ENCODE measurements around the gene PDLIM1. TPM values are rescaled to one million over a fixed set of nuclear protein-coding genes. Genes with fewer than 3 reads are reported as not detected.

PDLIM1 gene
- total RNA-seq, 1 experiment from 2014 or later, result 42.5 TPM

- no peak for DNase-seq (ENCODE audit: low spot score)
Observed at GRCh38 chr10:95315509-95315908, 24.7 kb upstream of the PDLIM1 start.

- DNase-seq (ENCODE audit: low spot score), result no peak
Observed at GRCh38 chr10:95314192-95314918, 23.6 kb upstream of the PDLIM1 start.

GRCh38 chr10:95312986-95313495 is 22.2 kb upstream of the PDLIM1 start:
- DNase-seq (ENCODE audit: low spot score), result no peak

- no peak for DNase-seq (ENCODE audit: low spot score)
Observed at GRCh38 chr10:95312257-95312656, 21.5 kb upstream of the PDLIM1 start.

- DNase-seq (ENCODE audit: low spot score), result no peak
Observed at GRCh38 chr10:95309958-95310357, 19.2 kb upstream of the PDLIM1 start.

GRCh38 chr10:95308389-95309302 is 17.8 kb upstream of the PDLIM1 start:
- peak; percentile 98 for DNase-seq (ENCODE audit: low spot score)

- DNase-seq (ENCODE audit: low spot score), result no peak
Observed at GRCh38 chr10:95306851-95307250, 16.0 kb upstream of the PDLIM1 start.

GRCh38 chr10:95306318-95306650 is 15.5 kb upstream of the PDLIM1 start:
- DNase-seq (ENCODE audit: low spot score), result no peak

- no peak for DNase-seq (ENCODE audit: low spot score)
Observed at GRCh38 chr10:95305606-95306317, 15.0 kb upstream of the PDLIM1 start.

- no peak for DNase-seq (ENCODE audit: low spot score)
Observed at GRCh38 chr10:95304976-95305375, 14.2 kb upstream of the PDLIM1 start.

GRCh38 chr10:95304463-95304862 is 13.7 kb upstream of the PDLIM1 start:
- DNase-seq (ENCODE audit: low spot score), result no peak

- DNase-seq (ENCODE audit: low spot score), result no peak
Observed at GRCh38 chr10:95303950-95304349, 13.1 kb upstream of the PDLIM1 start.

- no peak for DNase-seq (ENCODE audit: low spot score)
Observed at GRCh38 chr10:95303535-95303934, 12.7 kb upstream of the PDLIM1 start.

GRCh38 chr10:95300022-95300539 is 9.3 kb upstream of the PDLIM1 start:
- DNase-seq (ENCODE audit: low spot score), result no peak

- no peak for DNase-seq (ENCODE audit: low spot score)
Observed at GRCh38 chr10:95297402-95297801, 6.6 kb upstream of the PDLIM1 start.

- DNase-seq (ENCODE audit: low spot score), result no peak
Observed at GRCh38 chr10:95296764-95297163, 6.0 kb upstream of the PDLIM1 start.

GRCh38 chr10:95295031-95295755 is 4.4 kb upstream of the PDLIM1 start:
- no peak for DNase-seq (ENCODE audit: low spot score)

GRCh38 chr10:95293631-95294030 is 2.8 kb upstream of the PDLIM1 start:
- DNase-seq (ENCODE audit: low spot score), result no peak

GRCh38 chr10:95291365-95292039 is 699 bp upstream of the PDLIM1 start:
- DNase-seq (ENCODE audit: low spot score), result no peak

GRCh38 chr10:95289921-95290421 is 832 bp downstream of the PDLIM1 start:
- DNase-seq (ENCODE audit: low spot score), result no peak
